Subcutaneous preadipocyte (primary cell): ENCODE results near the gene AGR2. TPM values are rescaled to one million over a fixed set of nuclear protein-coding genes. Genes with fewer than 3 reads are reported as not detected.

Experiments
- total RNA-seq: library from RNA; depleted of rRNA; stranded (reverse); fragments of >200 nt; gene quantifications from 2 replicates; pipeline ENCODE4 v1.2.3, GENCODE V29; 2012

Gene AGR2
- total RNA-seq, result not detected in 2 replicates

DNA sequence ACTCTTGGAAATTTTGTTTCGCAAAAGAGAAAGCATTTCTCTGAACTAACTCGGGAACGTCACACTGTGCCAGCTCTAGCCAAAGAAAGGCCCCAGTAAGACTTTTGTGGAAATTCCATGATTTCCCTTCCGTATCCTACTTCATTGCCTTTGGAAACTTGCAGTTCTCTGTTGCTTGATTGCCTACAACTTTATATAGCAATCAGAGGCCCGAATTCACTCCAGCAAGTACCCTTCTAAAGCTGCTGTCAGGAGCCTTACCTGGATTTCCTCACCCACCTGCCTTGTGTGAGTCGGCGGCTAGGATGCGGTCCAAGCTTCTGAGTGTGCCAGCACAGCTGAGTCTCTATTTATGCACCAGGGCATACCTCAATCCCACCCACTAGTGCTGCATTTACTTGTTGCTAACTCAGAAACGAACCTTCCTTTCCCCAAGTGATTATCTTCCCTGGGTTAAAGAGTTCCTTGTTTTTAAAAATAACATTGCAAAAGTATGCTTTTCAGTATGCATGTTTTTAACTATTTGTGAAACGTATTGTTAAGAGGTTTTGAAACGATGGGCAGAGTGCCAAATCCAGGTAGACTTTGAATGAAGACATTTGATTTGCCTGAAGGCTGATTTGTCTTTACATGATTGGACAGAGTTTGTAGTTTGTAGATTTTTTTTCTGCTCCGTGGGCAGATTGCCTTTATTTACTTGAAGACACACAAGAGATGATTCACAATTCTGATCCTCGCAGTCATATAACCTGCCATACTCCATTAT lies at the start of gene AGR2:
AGR2 (minus strand) TSS at position 326 of the 766 bp plus-strand sequence. CDS start 3,203 bp downstream, outside the sequence.

GRCh38 chr7:16753102-16753931 lies 51.5 kb downstream of the AGR2 start, which contains the start of gene TSPAN13:
Gene TSPAN13, plus strand, starts transcription at chr7:16753755. Its CDS starts 213 bp downstream, at chr7:16753968.

Other genes starting within 250 kb of the AGR2 start
- 12.5 and 17.6 TPM in 2 replicates for gene ANKMY2, start 159.2 kb downstream of the AGR2 start, total RNA-seq
- gene BZW2, start 158.8 kb downstream of the AGR2 start, total RNA-seq, result 96.3 and 120 TPM in 2 replicates
- gene TSPAN13, start 51.2 kb downstream of the AGR2 start, total RNA-seq, result 0.39 and 1.1 TPM in 2 replicates
- not detected in 2 replicates for gene AGR3, start 77.0 kb upstream of the AGR2 start, total RNA-seq